Measurements from ENCODE around the gene WDR20. TPM values are rescaled to one million over a fixed set of nuclear protein-coding genes. Genes with fewer than 3 reads are reported as not detected.

WDR20 gene
- total and polyA plus RNA-seq, 2 donors (not counting 3 experiments of a cell fraction or from before 2014, with no cell fraction given) = 12.2 to 22.4 TPM

DNA sequence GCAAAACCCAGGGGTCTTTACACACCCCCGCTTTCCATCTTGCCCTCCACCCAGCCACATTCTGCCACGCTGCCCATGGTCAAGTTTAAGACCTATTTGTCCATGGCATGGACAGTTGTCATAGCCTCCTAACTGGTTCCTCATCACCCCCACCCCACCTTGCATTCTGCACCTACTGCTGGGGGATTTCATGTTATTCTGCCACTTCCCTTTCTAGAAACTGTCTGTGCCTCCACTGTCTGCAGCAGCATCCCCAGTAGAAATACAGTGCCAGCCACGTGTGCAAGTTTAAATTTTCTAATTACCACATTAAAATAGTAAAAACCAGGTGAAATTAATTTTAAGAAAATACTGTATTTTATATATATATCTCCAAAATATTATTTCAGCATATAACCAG, 63.2 kb downstream of the WDR20 start:
- no TSS peak for BruUV-seq (replicated peaks)
- intact Hi-C loops (cut with micrococcal nuclease) (no loop called here), dilution Hi-C loops (cut with MboI; ENCODE audit: extremely low pct_ligation_motif_present, low sequenced_read_pairs) (no loop called here)
- no peak overlapping the region for H3K9ac ChIP-seq (replicated peaks; ENCODE audit: extremely low read depth, insufficient read depth, low read length)
- no peak overlapping the region for H3K4me2 ChIP-seq (ENCODE audit: insufficient read depth, low read length)
- no peak overlapping the region for H3K27ac ChIP-seq (ENCODE audit: insufficient read depth, low read depth, low read length)
- CTCF ChIA-PET = no interaction called here
- POLR2A ChIA-PET = interaction anchor here (0.7 kb wide), 1 partner anchor 246 kb away, joined by 3 read pairs; no protein-coding TSS in a partner anchor
- peaks cover 3% of the 10 kb centered on the region for H3K79me2 ChIP-seq (ENCODE audit: control insufficient read depth, insufficient read depth, low read length)
- H3K36me3 ChIP-seq (ENCODE audit: control insufficient read depth in 2 of 2, extremely low read depth in 1 of 2, insufficient read depth in 2 of 2, low read length in 2 of 2) = peaks cover 4 to 10% of the 10 kb centered on the region in 2 experiments
- H2AFZ ChIP-seq (ENCODE audit: low read depth, low read length) = no peak overlapping the region
- H3K4me1 ChIP-seq (ENCODE audit: control insufficient read depth, extremely low read depth, insufficient read depth, low read length) = no peaks in the 10 kb centered on the region
- no peaks in the 10 kb centered on the region for H3K9me1 ChIP-seq (replicated peaks; ENCODE audit: control insufficient read depth, extremely low read depth, insufficient read depth, low read length)
- DNase-seq (ENCODE audit: low read depth, low spot score) = no peak
- H3K27me3 ChIP-seq (ENCODE audit: control insufficient read depth in 2 of 2, insufficient read depth in 2 of 2, low read length in 2 of 2) = no peaks in the 10 kb centered on the region
- FAIRE-seq = no peak
- no peak for TF ChIP-seq EZH2 (IDR thresholded peaks at IDR 0.05; ENCODE audit: borderline replicate concordance, low read depth, low read length, severe bottlenecking)
- no peaks in the 10 kb centered on the region for H4K20me1 ChIP-seq (replicated peaks; ENCODE audit: control insufficient read depth, extremely low read depth, insufficient read depth, low read length)
- H3K4me3 ChIP-seq (replicated peaks in 1 of 3; ENCODE audit: insufficient read depth in 1 of 3, low read depth in 1 of 3, low read length in 3 of 3) = no peak overlapping the region
- H3K9me3 ChIP-seq (replicated peaks; ENCODE audit: control insufficient read depth, insufficient read depth, low read length) = no peaks in the 10 kb centered on the region

DNA sequence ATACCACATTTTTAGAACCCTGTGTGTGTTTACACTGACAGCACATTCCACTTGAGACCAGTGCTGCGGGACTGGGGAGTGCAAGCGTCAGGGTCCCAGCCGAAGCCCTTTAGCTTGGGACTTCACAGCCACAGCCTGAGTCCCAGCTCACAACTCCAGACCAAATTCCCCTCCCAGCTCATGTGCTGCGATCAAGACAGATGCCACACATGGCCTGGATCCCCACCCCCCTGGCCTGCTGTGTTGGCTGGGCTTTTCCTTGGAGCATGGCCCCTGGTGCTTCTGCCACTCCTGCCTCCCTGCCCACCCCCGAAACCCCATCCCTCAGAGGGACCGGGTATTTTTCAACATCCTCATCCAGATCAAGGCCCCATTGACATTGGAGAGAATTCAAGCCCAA, 63.7 kb downstream of the WDR20 start:
- FAIRE-seq (no peak), DNase-seq (ENCODE audit: low read depth, low spot score) (no peak)
- dilution Hi-C loops (cut with MboI; ENCODE audit: extremely low pct_ligation_motif_present, low sequenced_read_pairs) = no loop called here
- H4K20me1 ChIP-seq (replicated peaks; ENCODE audit: control insufficient read depth, extremely low read depth, insufficient read depth, low read length) = no peaks in the 10 kb centered on the region
- H3K36me3 ChIP-seq (ENCODE audit: control insufficient read depth in 2 of 2, extremely low read depth in 1 of 2, insufficient read depth in 2 of 2, low read length in 2 of 2) = peaks cover 2 to 8% of the 10 kb centered on the region in 2 experiments
- POLR2A ChIA-PET = interaction anchor here (0.7 kb wide), 1 partner anchor 246 kb away, joined by 3 read pairs; no protein-coding TSS in a partner anchor
- no peak overlapping the region for H2AFZ ChIP-seq (ENCODE audit: low read depth, low read length)
- no peaks in the 10 kb centered on the region for H3K9me3 ChIP-seq (replicated peaks; ENCODE audit: control insufficient read depth, insufficient read depth, low read length)
- H3K27me3 ChIP-seq (ENCODE audit: control insufficient read depth in 2 of 2, insufficient read depth in 2 of 2, low read length in 2 of 2) = no peaks in the 10 kb centered on the region
- intact Hi-C loops (cut with micrococcal nuclease) = no loop called here
- TF ChIP-seq POLR2AphosphoS5 (IDR thresholded peaks at IDR 0.05; ENCODE audit: insufficient read depth, low read depth, low read length) = no peak
- no peak for TF ChIP-seq GATA2 (IDR thresholded peaks at IDR 0.05; ENCODE audit: insufficient read depth, insufficient read length, low read depth, low read length)
- no peak for TF ChIP-seq FOS (IDR thresholded peaks at IDR 0.05; ENCODE audit: borderline replicate concordance, insufficient read depth, low read length)
- no peak for TF ChIP-seq MYC (IDR thresholded peaks at IDR 0.05; ENCODE audit: low read depth, low read length)
- no peak for TF ChIP-seq CTCF (IDR thresholded peaks at IDR 0.05; ENCODE audit: extremely low read depth in 1 of 2, insufficient read depth in 1 of 2, low read depth in 1 of 2, low read length in 2 of 2)
- TF ChIP-seq MAX (IDR thresholded peaks at IDR 0.05; ENCODE audit: insufficient read depth, insufficient read length) = no peak
- no peak for TF ChIP-seq JUN (IDR thresholded peaks at IDR 0.05; ENCODE audit: borderline replicate concordance, insufficient read depth, insufficient read length, low read depth)
- TF ChIP-seq EZH2 (IDR thresholded peaks at IDR 0.05; ENCODE audit: borderline replicate concordance, low read depth, low read length, severe bottlenecking) = no peak
- no peak for TF ChIP-seq POLR2A (IDR thresholded peaks at IDR 0.05; ENCODE audit: low read depth, low read length)
- H3K4me2 ChIP-seq (ENCODE audit: insufficient read depth, low read length) = no peak overlapping the region
- H3K9ac ChIP-seq (replicated peaks; ENCODE audit: extremely low read depth, insufficient read depth, low read length) = no peak overlapping the region
- CTCF ChIA-PET = no interaction called here
- H3K9me1 ChIP-seq (replicated peaks; ENCODE audit: control insufficient read depth, extremely low read depth, insufficient read depth, low read length) = no peaks in the 10 kb centered on the region
- no peaks in the 10 kb centered on the region for H3K4me1 ChIP-seq (ENCODE audit: control insufficient read depth, extremely low read depth, insufficient read depth, low read length)
- peaks cover 3% of the 10 kb centered on the region for H3K79me2 ChIP-seq (ENCODE audit: control insufficient read depth, insufficient read depth, low read length)
- no TSS peak for BruUV-seq (replicated peaks)
- H3K4me3 ChIP-seq (replicated peaks in 1 of 3; ENCODE audit: insufficient read depth in 1 of 3, low read depth in 1 of 3, low read length in 3 of 3) = no peak overlapping the region
- no peak overlapping the region for H3K27ac ChIP-seq (ENCODE audit: insufficient read depth, low read depth, low read length)
